HEK293T (cell line): ENCODE data around the gene SOS2.

Source experiments
- CTCF ChIA-PET: fragments of 350-600 bp; formaldehyde crosslinking; extraction: SDS; loops from one replicate; lab custom pipeline; 2021; ENCODE audit warnings: antibody characterized with exemption, inconsistent platforms; lab: Yijun Ruan, JAX
- POLR2A ChIA-PET: fragments of 350-600 bp; formaldehyde crosslinking; extraction: SDS; loops from one replicate; lab custom pipeline; 2020; ENCODE audit warnings: antibody characterized with exemption, inconsistent platforms; lab: Yijun Ruan, JAX
- DNase-seq: peaks from one replicate; pipeline ENCODE4 v3.0.0; 2012; ENCODE audit warnings: mixed read lengths; ENCODE audit errors: extremely low spot score
- ARNT ChIP-seq: fragments of 450-650 bp; IDR thresholded peaks from 2 replicates; pipeline ENCODE4 v1.6.1; 2017; ENCODE audit warnings: mild to moderate bottlenecking
- BHLHE40 ChIP-seq: fragments of 450-650 bp; IDR thresholded peaks from 2 replicates; pipeline ENCODE4 v1.6.1; 2016; ENCODE audit warnings: mild to moderate bottlenecking, moderate library complexity, borderline replicate concordance
- CTBP1 ChIP-seq: fragments of 450-650 bp; IDR thresholded peaks from 2 replicates; pipeline ENCODE4 v1.6.1; 2016; ENCODE audit warnings: borderline replicate concordance
- ELF4 ChIP-seq: fragments of 450-650 bp; IDR thresholded peaks from 2 replicates; pipeline ENCODE4 v1.6.1; 2017; ENCODE audit warnings: antibody characterized with exemption
- FOXA1 ChIP-seq: fragments of 450-650 bp; IDR thresholded peaks from 2 replicates; pipeline ENCODE4 v1.6.1; 2016; ENCODE audit warnings: mild to moderate bottlenecking
- FOXK2 ChIP-seq: fragments of 450-650 bp; IDR thresholded peaks from 2 replicates; pipeline ENCODE4 v1.6.1; 2016; ENCODE audit warnings: mild to moderate bottlenecking
- FOXM1 ChIP-seq: fragments of 450-650 bp; IDR thresholded peaks from 2 replicates; pipeline ENCODE4 v1.6.1; 2017; ENCODE audit warnings: mild to moderate bottlenecking, borderline replicate concordance
- HDGF ChIP-seq: fragments of 450-650 bp; IDR thresholded peaks from 2 replicates; pipeline ENCODE4 v1.6.1; 2017; ENCODE audit warnings: antibody characterized with exemption, borderline replicate concordance
- L3MBTL2 ChIP-seq: fragments of 450-650 bp; conservative IDR thresholded peaks from 2 replicates; pipeline ENCODE4 v1.6.1; 2016; ENCODE audit warnings: mild to moderate bottlenecking
- LEF1 ChIP-seq: fragments of 450-650 bp; IDR thresholded peaks from 2 replicates; pipeline ENCODE4 v1.6.1; 2017; ENCODE audit warnings: mild to moderate bottlenecking, borderline replicate concordance
- NFRKB ChIP-seq: fragments of 450-650 bp; IDR thresholded peaks from 2 replicates; pipeline ENCODE4 v1.6.1; 2016; ENCODE audit warnings: mild to moderate bottlenecking, moderate library complexity
- SP1 ChIP-seq: fragments of 450-650 bp; IDR thresholded peaks from 2 replicates; pipeline ENCODE4 v1.6.1; 2017
- SUZ12 ChIP-seq: fragments of 450-650 bp; IDR thresholded peaks from 2 replicates; pipeline ENCODE4 v1.6.1; 2016; ENCODE audit warnings: mild to moderate bottlenecking
- TARDBP ChIP-seq: fragments of 450-650 bp; IDR thresholded peaks from 2 replicates; pipeline ENCODE4 v1.6.1; 2016
- ZNF384 ChIP-seq: fragments of 450-650 bp; IDR thresholded peaks from 2 replicates; pipeline ENCODE4 v1.6.1; 2016
- TF ChIP-seq, protein P1 (sequence below): fragments of 450-650 bp; IDR thresholded peaks from 2 replicates; pipeline ENCODE4 v1.6.1; 2016

The SOS2 gene

DNA sequence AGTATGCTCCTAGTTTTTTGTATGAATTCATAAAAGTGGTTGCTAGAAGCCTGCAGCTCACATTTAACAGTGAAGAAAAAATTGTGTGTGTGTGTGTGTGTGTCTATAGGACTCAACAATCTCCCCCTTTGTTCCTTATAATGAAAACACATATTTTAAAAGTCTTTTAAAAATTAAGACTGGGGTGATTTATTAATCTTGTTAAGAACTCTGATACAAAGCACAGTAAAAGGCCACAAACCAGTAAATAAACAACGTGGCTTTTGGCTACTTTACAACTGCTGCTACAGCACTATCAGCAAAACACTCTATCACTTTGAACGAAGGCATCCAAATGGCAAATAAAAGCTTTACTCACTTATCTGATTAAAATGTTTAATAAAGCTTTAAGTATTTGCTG, 114.4 kb downstream of the SOS2 start:
- no peak for DNase-seq
- TF ChIP-seq FOXM1 (no peak), L3MBTL2 (no peak), FOXK2 (no peak), BHLHE40 (no peak), SP1 (no peak), NFRKB (no peak), ELF4 (no peak), HDGF (no peak), FOXA1 (no peak)
- ChIA-PET POLR2A (interaction anchor here (0.9 to 1.9 kb wide), 9 partner anchors 9 to 443 kb away, joined by 3 to 8 read pairs (median 3); partner anchors contain the start of genes ATL1, L2HGDH and NEMF), CTCF (interaction anchor here (0.6 to 1.2 kb wide), 4 partner anchors 126 to 411 kb away, joined by 3 to 8 read pairs (median 4); no protein-coding TSS in a partner anchor)

GRCh38 chr14:50116181-50116956, 115.0 kb downstream of the SOS2 start, which contains the start of gene VCPKMT:
VCPKMT (minus strand) TSS chr14:50116572; CDS start chr14:50116552, 20 bp downstream.
- peak; percentile 93 for DNase-seq
- TF ChIP-seq SUZ12 (no peak), FOXK2 (no peak), SP1 (no peak), ZNF384 (no peak), BHLHE40 (no peak), TARDBP (no peak), ARNT (no peak), FOXM1 (no peak), NFRKB (no peak), LEF1 (no peak), HDGF (0 out of 2 replicates have a peak, but pooled peaks have one; percentile 77), L3MBTL2 (no peak), FOXA1 (no peak), ELF4 (peak; percentile 55; the same call in 1 of the 2 replicates), CTBP1 (no peak)
- TF ChIP-seq, protein P1, sequence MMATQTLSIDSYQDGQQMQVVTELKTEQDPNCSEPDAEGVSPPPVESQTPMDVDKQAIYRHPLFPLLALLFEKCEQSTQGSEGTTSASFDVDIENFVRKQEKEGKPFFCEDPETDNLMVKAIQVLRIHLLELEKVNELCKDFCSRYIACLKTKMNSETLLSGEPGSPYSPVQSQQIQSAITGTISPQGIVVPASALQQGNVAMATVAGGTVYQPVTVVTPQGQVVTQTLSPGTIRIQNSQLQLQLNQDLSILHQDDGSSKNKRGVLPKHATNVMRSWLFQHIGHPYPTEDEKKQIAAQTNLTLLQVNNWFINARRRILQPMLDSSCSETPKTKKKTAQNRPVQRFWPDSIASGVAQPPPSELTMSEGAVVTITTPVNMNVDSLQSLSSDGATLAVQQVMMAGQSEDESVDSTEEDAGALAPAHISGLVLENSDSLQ = peak; percentile 66
- ChIA-PET POLR2A (interaction anchor here (0.9 to 1.9 kb wide), 7 partner anchors 8 to 444 kb away, joined by 3 to 8 read pairs (median 5); partner anchors contain the start of genes ATL1 and NEMF), CTCF (interaction anchor here (0.7 to 1.2 kb wide), 2 partner anchors 237 to 254 kb away, joined by 4 read pairs; no protein-coding TSS in a partner anchor)

DNA sequence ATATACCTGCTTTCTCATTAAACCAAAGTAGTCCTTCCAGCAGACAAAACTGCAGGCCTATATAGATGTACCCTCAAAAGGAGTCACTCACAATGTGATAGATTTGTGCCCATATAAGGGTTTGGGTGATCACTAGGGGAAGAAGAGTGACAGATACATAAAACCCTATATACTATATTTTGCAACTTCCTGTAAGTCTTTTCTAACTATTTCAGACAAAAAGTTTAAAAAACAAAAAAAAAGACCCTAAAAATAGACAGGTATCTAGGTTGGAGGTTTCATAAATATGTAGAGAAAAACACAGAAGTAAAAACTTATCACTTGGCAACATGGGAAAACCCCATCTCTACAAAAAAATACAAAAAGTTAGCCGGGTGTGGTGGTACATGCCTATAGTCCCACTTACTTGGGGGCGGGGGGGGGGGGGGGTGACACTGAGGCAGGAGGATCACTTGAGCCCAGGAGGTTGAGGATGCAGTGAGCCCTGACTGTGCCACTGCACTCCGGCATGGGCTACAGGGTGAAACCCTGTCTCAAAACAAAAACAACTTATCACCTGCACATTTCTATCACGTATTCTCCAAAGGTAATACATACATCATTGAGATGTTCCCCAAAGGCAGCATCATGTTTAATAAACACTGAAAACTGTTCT, 117.9 kb downstream of the SOS2 start:
- POLR2A ChIA-PET = no interaction called here
- TF ChIP-seq NFRKB (no peak), L3MBTL2 (no peak), TARDBP (no peak), FOXA1 (no peak), HDGF (no peak), SP1 (no peak), LEF1 (no peak), ELF4 (no peak), BHLHE40 (no peak), ARNT (no peak), ZNF384 (no peak), FOXM1 (no peak), SUZ12 (no peak), CTBP1 (no peak)
- TF ChIP-seq, protein P1 = no peak
- CTCF ChIA-PET = no interaction called here
- no peak for DNase-seq

GRCh38 chr14:50110323-50111037, 120.9 kb downstream of the SOS2 start:
- no peak for DNase-seq
- TF ChIP-seq ZNF384 (no peak), CTBP1 (no peak), BHLHE40 (no peak), FOXK2 (no peak)
- CTCF ChIA-PET = no interaction called here
- POLR2A ChIA-PET = no interaction called here

DNA sequence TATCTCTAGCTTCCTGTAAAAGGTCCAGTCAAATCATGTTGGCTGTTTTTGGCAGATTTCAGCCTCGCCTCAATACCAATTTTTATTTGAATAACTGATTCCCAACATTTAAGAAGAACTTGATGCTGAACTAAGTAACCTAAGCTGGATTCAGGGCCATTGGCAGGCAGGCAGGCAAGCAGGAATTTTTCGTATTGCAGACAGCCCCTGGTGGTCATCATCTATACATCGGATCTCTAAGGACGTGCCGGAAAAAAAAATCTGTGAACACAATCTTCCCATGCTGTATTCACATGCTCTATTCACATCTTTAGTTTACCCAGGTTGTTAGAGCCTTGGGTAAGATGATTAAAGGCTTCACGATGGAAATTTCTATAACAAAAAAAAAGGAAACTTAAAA, 122.0 kb downstream of the SOS2 start:
- POLR2A ChIA-PET = no interaction called here

More for the DNA sequence above, 122.0 kb downstream of the SOS2 start:
- CTCF ChIA-PET = no interaction called here
- TF ChIP-seq CTBP1 (no peak), SP1 (no peak), NFRKB (no peak), FOXM1 (no peak), FOXK2 (no peak), L3MBTL2 (no peak), BHLHE40 (no peak), ZNF384 (no peak), TARDBP (no peak), LEF1 (no peak), FOXA1 (no peak), SUZ12 (no peak), ARNT (no peak), HDGF (no peak), ELF4 (no peak)
- TF ChIP-seq, protein P1 = no peak
- no peak for DNase-seq
